ENCODE results near the gene SFSWAP.
"Not testable (repeated sequence)": the region's sequence is repeated elsewhere in the genome, so short reads cannot be mapped to it uniquely, and the experiment has no call there.

The SFSWAP gene

DNA sequence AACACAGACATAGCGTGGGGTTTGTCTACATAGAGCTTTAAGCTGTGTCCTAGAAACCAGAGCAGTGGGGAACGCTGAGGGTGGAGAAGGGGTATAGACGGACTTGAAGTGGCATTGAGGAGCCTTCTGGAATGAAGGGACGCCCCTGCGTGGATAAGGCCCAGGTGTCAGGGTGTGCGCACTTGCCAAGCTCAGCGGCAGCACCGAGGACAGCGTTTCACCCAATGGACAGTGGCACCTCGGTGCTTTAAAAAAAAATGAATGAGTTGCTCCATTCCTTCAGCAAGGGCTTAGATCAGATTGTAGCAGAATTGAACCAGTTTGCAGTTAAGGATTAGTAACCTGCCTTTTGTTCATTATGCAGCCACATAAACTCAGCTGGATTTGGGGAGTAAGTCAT is 83.7 kb downstream of the SFSWAP start:
- DNase-seq: no peak

DNA sequence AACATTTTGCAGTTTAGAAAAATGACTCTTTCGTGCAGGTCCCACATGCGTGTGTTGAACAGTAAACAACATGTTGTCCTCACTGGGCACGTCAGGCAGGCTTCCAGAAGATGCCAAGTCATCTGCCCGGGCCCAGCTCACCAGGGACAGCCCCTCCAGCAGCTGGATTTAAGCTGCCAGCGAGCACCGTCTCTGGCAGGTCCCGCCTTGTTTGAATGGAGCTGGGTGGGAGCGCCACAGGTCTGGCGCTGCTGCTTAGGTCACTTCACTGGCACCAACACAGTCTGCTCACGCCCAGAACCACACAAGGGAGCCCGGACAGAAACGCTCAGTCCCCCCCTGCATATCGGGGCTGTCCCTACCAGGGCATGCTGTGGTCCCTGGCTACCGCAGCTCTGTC is 84.2 kb downstream of the SFSWAP start:
- no peak for DNase-seq

DNA sequence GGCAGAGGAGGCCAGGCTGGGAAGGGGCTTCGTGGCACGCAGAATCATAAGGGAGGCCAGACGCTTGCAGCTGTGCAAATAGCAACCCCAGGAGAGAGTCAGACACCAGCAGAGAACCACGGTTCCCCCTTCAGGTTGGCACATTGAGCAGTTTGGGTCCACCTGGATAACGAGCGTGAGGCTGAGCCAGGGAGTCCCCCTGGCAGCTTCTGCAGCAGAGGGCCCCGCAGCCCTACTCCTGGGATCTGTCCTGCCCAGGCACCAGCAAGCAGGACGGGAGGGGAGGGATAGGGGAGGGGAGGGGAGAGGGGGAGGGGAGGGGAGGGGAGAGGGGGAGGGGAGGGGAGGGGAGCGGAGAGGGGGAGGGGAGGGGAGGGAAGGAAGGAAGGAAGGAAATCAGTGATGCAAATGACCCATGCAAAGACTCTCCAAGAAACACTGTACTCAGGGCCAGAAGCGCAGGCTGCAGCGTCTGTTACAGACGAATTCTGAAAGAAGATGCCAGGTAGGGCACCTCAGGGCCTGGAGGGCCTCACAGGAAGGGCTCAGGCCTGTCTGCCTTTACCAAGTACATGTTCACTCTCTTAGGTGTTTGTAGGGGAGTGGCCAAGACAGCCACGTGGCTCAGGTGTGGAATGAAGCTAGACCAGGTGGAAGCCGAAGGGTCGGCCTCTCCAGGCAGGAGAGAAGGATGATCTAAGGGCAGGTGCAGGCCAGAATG is 85.0 kb downstream of the SFSWAP start:
- DNase-seq: no peak

DNA sequence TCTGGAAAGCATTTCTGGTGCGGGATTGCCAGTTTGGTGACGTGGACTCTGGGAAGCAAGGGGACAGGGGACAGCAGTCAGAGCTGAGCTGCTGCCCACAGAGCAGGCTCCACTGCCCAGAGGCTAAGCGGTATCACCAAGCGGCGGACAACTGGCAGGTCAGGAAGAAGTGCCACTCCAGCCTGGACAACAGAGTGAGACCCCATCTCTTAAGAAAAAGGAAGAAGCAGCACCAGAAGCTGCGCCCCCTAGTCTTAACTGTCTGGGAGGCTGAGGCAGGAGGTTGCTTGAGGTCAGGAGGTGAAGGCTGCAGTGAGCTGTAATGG is 85.5 kb downstream of the SFSWAP start:
- no peak for DNase-seq

DNA sequence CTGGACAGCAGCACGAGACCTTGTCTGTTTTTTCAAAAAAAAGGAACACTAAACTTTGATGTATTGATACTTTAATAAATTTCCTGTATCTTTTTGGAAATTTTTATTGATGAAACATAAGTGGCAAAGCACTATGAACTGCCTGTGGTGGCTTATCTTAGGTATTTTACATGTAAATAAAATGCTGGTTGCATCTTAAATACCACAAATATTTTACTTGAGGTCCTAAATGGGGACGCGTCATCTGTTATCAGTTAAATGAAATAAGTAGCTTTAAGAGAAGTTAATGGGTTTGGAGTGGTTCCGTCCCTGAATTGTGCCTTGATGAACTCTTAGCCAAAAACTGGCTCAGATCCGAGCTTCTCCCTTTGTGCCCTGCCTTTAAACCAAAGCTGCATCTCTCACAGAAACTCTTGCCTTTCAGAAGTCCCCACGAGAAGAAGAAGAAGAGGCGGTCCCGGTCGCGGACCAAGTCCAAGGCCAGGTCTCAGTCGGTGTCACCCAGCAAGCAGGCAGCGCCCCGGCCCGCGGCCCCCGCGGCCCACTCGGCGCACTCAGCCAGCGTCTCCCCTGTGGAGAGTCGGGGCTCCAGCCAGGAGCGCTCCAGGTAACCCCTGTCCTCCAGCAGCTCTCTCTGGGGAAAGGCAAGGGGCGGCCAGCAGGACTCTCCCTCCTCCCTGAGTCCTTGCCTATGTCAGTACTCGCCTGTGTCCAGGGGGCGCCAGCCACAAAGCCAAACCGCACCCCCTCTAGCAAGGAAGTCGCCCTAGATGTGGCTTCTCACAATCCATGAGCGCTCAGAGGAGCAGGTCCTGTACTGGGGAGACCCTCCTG is 86.1 kb downstream of the SFSWAP start:
- no peak for DNase-seq

DNA sequence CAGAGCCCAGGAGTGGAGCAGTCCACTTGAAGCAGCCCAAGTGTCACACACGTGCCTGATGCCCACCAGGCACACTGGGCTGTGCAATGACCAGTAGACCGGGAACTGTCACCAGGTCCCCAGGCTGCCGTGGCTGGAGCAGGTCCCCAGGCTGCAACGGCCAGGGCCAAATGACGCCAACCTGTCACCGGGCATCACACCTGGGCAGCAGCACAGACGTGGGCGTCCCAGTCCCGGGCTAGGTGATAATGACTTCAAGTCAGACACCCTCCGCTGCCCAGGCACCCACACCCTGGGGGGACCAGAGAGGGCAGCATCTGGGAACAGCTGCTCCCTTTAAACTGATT is 86.7 kb downstream of the SFSWAP start:
- no peak for DNase-seq

DNA sequence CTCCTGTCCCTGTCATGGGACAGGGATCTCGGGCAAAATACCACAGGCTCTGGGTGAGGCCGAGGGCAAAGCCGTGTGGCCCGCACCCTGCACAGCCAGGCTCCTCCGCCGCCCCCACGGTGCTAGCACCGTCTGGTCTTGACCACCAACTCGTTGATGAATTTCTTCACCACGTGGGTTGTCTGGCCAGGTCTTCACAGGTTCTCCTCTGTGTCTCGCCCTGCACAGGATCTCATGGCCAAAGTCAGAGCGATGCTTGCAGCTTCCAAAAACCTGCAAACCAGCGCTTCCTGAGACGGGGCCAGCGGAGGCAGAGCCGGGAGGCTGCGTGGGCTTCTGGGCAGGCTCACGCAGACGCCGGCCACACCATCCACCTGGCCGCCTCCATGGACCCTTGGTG is 88.3 kb downstream of the SFSWAP start:
- no peak for DNase-seq

DNA sequence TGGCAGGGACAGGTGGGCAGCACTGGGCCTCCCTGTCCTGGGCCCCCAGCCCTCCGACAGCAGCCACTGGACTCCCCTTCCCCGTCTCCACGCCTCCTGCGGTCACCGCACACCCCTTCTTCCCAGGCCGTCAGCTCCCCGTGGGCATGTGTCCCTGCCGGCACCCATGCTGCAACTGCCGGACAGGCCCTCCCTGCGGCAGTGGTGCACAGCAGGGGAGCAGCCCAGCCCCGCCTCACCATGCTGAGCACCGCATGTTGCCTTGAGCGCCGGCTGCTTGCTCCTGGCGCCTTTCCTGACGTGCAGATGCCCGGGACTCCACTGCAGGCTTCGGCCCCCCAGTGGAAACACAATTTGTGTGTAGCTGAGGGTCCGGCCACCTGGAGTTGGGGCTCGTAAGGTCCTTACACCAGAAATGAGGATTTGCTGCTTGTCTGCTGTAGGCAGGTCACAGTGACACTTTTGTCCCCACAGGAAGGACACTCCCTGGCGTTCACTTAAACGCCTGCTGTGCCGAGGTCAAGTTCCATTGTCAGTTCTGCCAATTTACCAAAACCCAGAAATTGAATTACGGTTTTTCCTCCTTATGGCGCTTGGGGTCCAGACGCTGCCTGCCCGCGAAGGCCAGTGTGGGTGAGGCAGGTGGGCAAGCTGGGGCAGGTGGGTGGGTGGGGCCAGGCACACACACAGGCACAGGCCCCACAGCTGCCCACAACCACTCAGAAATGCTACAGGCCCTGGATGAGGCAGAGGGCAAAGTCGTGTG is 89.1 kb downstream of the SFSWAP start:
- no peak for DNase-seq

DNA sequence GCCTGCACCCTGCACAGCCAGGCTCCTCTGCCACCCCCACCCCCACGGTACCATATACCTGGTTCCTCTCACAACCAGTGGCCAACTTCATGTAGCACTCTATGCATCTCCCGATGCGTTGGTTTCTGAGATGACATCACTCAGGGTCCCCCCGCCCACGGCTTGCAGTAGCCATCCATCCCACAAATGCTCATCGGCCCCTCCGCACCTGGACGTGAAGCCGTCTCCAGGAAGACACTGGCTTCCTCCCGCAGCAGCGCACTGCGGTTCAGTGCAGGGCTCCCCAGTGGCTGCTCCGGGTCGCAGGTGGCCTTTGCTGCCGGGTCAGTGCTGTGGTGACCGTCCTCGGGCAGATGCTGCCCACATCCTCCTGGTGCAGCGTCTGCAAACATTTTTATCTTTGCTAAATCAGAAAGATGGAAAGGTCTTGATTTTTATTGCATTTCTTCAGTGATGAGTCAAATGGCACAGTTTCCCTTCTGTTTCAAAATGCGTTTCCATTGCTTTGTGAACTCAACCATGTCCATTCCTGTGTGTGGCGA is 89.8 kb downstream of the SFSWAP start:
- DNase-seq: no peak

DNA sequence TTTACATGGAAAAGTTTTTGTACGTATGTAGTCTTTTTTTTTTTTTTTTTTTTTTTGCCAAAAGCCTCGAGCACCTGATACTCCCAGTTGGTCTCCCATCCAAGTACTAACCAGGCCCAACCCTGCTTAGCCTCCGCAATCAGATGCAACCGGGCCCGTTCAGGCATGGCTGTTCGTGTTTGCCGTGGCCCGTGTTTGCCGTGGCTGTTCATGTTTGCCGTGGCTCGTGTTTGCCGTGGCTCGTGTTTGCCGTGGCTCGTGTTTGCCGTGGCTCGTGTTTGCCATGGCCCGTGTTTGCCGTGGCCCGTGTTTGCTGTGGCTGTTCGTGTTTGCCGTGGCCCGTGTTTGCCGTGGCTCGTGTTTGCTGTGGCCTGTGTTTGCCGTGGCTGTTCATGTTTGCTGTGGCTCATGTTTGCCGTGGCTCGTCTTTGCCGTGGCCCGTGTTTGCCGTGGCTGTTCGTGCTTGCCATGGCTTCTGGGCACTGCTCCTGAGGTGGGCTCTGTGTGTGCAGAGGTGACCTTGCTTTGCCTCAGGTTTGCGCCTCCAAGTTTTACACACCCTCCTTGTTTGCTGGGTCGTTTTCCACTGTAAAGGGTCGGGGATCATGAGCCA is 90.5 kb downstream of the SFSWAP start:
- no peak for DNase-seq

DNA sequence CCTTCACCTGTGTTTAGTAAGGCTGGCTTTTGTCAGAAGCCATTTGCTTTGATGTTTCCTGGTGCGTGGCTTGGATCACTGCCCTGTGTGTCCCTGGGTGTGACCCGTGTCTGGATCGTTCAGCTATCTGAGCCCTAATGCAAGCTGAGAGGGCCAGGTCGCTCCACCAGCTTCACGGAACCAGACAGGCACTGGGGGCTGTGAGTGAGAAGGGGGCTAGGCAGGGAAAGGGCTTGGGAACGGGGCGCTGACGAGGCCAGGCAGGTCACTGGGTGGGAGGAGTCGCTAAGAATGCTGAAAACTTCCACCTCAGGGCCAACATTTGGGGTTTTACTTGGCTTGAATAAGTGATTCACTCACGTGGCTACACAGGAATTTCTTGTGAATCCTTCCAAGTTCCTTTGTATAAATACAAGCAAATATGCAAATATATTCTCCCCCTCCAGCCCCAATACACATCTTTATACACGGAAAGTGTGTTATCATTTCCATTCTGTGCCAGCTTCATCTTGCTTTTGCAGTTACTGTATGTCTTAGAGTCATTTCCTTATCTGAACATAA is 93.2 kb downstream of the SFSWAP start:
- DNase-seq: no peak

DNA sequence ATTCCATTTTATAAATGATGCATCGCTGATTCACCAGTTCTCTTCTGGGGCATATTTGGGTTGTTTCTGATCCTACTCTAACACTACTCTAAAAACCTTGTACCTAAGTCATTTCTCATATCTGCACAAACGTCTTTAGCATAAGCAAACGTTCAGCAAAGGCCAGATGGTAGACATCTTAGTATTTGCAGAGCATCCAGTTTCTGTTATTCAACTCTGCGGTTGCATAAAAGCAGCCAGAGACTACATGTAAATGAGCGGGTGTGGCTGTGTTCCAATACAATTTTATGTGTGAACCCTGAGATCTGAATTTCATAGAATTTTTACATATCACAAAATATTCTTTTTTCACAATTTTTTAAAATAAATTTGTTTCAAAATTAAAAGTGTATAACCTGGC is 94.5 kb downstream of the SFSWAP start:
- DNase-seq: no peak

DNA sequence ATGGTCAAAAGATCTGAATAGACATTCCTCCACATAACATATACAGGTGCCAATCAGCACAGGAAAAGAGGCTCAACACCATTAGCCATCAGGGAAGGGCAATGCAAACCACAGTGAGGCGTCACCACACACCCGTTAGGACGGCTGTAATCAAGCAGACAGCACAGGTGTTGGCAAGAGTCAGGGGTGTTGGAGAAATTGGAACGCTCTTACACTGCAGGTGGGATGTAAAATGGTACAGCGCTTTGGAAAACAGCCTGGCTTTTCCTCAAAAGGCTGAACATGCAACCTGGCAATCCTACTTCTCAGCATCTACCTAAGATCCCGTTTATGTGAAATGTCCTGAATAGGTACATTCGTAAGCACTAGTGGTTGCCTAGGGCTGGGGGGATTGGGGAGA is 95.8 kb downstream of the SFSWAP start:
- no peak for DNase-seq

DNA sequence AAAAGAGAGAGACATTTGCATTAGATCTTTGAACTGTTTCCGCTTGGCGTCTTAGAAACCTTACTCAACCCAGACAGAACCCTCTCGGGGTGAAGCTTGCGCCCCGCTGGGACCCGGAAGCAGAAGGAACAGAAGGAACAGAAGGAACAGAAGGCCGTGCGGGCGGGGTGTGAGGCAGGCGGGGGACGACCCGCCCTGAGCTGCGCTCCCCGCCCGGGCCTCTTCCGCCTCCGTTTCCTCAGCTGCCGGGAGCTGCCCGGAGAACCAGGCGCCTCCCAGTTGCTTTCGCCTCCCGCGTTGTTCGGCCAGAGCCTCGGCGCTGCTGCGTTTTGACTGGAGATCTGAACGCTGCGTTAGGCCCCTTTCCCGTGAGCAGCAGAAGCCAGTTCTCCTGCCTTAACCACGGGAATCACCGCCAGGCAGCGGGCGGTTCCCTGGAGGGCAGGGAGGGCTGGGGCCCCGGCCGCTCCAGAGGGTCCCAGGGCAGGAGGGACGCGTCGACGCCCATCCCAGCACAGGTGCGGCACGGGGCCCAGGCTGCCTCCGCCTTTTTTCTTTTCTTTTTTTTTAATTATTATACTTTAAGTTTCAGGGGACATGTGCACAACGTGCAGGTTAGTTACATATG is 98.0 kb downstream of the SFSWAP start:
- DNase-seq: no peak

DNA sequence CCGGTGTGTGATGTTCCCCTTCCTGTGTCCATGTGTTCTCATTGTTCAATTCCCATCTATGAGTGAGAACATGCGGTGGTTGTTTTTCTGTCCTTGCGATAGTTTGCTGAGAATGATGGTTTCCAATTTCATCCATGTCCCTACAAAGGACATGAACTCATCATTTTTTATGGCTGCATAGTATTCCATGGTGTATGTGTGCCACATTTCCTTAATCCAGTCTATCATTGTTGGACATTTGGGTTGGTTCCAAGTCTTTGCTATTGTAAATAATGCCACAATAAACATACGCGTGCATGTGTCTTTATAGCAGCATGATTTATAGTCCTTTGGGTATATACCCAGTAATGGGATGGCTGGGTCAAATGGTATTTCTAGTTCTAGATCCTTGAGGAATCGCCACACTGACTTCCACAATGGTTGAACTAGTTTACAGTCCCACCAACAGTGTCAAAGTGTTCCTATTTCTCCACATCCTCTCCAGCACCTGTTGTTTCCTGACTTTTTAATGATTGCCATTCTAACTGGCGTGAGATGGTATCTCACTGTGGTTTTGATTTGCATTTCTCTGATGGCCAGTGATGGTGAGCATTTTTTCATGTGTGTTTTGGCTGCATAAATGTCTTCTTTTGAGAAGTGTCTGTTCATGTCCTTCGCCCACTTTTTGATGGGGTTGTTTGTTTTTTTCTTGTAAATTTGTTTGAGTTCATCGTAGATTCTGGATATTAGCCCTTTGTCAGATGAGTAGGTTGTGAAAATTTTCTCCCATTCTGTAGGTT is 98.8 kb downstream of the SFSWAP start:
- DNase-seq: not testable (repeated sequence)

DNA sequence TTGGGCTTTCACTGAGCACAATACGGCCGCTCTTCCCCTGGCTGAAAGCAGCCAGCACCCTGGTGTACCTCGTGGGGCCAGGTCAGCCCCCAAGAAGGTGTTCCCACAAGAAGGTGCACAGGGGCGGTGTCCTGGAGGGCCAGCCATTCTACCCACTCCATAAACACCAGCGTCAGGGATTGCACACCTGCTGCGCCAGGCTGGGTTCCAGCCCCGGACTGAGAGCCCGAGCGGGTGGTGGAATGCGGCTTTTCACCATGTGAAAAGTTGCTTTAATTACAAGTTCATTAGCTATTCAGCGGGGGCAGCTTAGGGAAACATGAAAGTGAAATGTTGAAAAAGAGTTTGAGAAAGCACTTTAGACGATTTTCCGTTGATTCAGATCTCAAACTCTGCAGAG is 99.8 kb downstream of the SFSWAP start:
- DNase-seq: no peak

DNA sequence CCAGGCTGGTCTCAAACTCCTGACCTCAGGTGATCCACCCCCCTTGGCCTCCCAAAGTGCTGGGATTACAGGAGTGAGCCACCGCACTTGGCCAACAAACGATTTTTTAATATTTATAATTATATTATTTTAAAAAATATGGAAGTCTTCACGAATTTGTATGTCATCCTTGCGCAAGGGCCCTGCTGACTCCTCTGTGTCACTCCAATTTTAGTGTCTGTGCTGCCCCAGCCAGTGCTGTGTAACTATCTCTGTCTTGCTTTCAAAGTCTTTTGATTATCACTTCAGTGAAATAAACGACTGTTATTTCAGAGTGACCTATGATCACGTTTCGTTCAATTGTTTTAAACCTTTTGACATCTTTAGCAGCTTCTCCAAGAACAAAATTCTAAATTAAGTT is 104.2 kb downstream of the SFSWAP start:
- DNase-seq: no peak

DNA sequence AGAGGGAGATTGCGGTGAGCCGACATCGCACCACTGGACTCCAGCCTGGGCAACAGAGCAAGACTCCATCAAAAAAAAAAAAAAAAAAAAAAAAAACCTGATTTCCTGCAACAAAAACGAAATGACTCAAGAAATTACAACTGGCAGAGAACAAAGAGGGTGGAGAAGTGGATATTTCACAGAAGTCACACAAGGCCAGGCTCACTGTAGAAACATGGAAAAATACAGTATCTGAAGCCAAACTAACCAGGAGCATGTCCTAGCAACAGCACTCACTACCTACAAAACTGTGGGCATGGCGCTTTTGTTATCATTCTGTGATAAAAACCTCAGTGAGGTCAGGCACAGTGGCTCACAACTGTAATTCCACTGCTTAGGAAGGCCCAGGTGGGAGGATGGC is 105.6 kb downstream of the SFSWAP start:
- DNase-seq: no peak

DNA sequence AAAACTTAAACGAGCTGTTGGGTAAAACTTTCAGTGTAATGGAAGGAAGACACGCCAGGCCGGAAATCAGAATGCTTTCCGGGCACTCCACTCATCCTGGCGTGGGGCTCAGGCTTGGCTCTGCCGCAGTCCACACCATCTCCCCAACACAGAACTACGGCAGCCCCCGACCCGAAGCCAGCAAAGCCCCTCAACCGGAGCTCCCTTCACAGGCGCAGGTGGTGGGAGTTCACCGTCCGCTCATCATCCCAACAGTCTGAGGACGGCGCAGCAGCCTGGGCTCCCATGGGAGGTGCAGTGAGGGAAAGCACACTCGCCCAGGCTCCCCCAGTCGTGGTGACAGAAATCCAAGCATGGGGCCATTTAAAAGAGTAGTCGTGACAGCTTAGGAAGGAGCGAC is 106.4 kb downstream of the SFSWAP start:
- no peak for DNase-seq

DNA sequence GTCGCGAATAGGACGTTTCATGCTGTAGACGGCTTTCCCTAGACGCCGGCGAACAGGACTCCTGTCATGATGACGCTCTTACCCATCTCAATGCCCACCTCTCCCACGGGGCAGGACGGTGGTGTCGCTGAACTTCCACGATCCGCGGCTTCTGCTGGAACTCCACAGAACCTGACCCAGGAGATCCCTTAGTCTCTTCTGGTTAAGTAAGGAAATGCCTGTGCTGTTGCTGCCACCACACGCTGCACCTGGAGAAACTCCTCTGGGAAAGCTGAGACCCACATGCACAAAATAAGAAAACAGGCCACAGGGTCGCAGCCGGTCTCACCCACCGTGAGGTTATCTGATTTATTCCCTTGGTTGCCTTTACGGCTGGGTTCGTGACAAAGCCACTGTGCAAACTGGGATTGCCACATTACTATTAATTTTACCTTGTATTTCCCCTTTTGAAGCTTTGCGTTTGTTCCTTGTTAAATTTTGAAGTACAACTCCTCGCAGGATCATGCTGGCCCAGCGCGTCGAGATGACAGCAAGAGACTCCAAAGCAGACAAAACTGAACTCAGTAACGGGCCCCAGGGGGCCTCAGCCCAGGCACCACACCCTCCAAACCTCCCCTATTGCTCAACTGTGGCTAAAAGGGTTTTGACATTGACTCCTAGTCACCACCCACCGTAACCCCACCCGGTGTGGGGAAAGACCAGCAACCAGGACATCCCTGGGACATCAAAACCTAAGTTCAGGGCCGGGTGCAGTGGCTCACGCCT is 108.1 kb downstream of the SFSWAP start:
- DNase-seq: no peak

DNA sequence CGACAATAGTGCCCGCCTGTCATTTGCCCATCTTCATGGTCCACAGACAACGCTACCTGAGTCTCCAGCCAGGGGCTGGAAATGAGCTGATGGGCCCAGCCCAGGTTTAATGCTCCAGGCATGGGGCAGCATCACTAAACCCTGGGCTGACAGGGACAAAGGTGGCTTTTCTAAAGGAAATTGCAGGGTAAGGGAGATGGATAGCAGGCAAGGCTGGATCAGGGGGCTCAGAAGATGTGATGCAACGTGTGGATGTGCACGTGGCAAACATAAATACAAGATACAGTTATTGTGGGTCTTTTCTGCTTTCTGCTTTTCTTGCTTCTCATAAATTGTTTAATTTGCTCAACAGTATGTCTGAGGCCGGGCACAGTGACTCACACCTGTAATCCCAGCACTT is 113.6 kb downstream of the SFSWAP start:
- no peak for DNase-seq
